Keratinocyte (primary cell): ENCODE measurements around the gene MGAT5B. TPM values are rescaled to one million over a fixed set of nuclear protein-coding genes. Genes with fewer than 3 reads are reported as not detected.

Source experiments
- DNase-seq: peaks from one replicate; pipeline ENCODE4 v3.0.0-alpha.2; 2011; ENCODE audit warnings: low read depth, missing footprints, low spot score
- FAIRE-seq: peaks from 2 replicates; lab custom pipeline; 2011; peaks lifted over from hg19 to GRCh38; lab: Jason Lieb, UNC
- H2AFZ ChIP-seq: 2 replicates; pipeline ENCODE4 v1.6.0; 2012; ENCODE audit warnings: low read length, control low read depth, inconsistent platforms; ENCODE audit not compliant: control insufficient read depth
- H3K27ac ChIP-seq: 2 replicates; pipeline ENCODE4 v1.5.1; 2011; ENCODE audit warnings: low read length; ENCODE audit not compliant: control insufficient read depth, insufficient read depth
- H3K27me3 ChIP-seq: 3 replicates; pipeline ENCODE4 v1.6.0; 2011; ENCODE audit warnings: low read length; ENCODE audit not compliant: control insufficient read depth, insufficient read depth; ENCODE audit errors: extremely low read depth
- H3K36me3 ChIP-seq, 2 experiments: 2 replicates in 1 of 2; 3 replicates in 1 of 2; pipeline ENCODE4 v1.5.1; 2011; ENCODE audit warnings: low read length in 2 of 2, mild to moderate bottlenecking in 1 of 2; ENCODE audit not compliant: control insufficient read depth in 2 of 2, insufficient read depth in 2 of 2; ENCODE audit errors: extremely low read depth in 1 of 2
- H3K4me1 ChIP-seq: 3 replicates; pipeline ENCODE4 v1.5.1; 2011; ENCODE audit warnings: low read length; ENCODE audit not compliant: control insufficient read depth, insufficient read depth; ENCODE audit errors: extremely low read depth
- H3K4me2 ChIP-seq: 3 replicates; pipeline ENCODE4 v1.6.0; 2011; ENCODE audit warnings: low read depth, low read length; ENCODE audit not compliant: control insufficient read depth, insufficient read depth; ENCODE audit errors: extremely low read depth
- H3K4me3 ChIP-seq, 3 experiments: fragments of 200-600 bp in 1 of 3; sonication (generic) in 1 of 3; 2 replicates in 2 of 3; 3 replicates in 1 of 3; pipeline ENCODE4 v1.5.1; 2011 to 2016; ENCODE audit warnings: low read length in 3 of 3, mild to moderate bottlenecking in 3 of 3, control low read depth in 2 of 3, inconsistent platforms in 1 of 3, low read depth in 1 of 3, mixed read lengths in 1 of 3, mixed run types in 1 of 3, moderate library complexity in 1 of 3; ENCODE audit not compliant: control insufficient read depth in 2 of 3, insufficient read depth in 2 of 3; ENCODE audit errors: extremely low read depth in 1 of 3
- H3K79me2 ChIP-seq: 2 replicates; pipeline ENCODE4 v1.6.0; 2012; ENCODE audit warnings: low read length; ENCODE audit not compliant: control insufficient read depth, insufficient read depth
- H3K9ac ChIP-seq: 3 replicates; pipeline ENCODE4 v1.6.0; 2011; ENCODE audit warnings: low read length; ENCODE audit not compliant: control insufficient read depth, insufficient read depth; ENCODE audit errors: extremely low read depth
- H3K9me1 ChIP-seq: 3 replicates; pipeline ENCODE4 v1.6.0; 2011; ENCODE audit warnings: low read length; ENCODE audit not compliant: control insufficient read depth, insufficient read depth; ENCODE audit errors: extremely low read depth
- H3K9me3 ChIP-seq: 2 replicates; pipeline ENCODE4 v1.5.1; 2012; ENCODE audit warnings: low read depth, low read length; ENCODE audit not compliant: control insufficient read depth
- H4K20me1 ChIP-seq: 3 replicates; pipeline ENCODE4 v1.6.0; 2011; ENCODE audit warnings: low read length; ENCODE audit not compliant: control insufficient read depth, insufficient read depth; ENCODE audit errors: extremely low read depth
- CTCF ChIP-seq, 3 experiments: IDR thresholded peaks in 1 of 3; conservative IDR thresholded peaks in 1 of 3; optimal IDR thresholded peaks in 1 of 3; 2 replicates in 2 of 3; 3 replicates in 1 of 3; pipeline versions ENCODE3 to v1.5.1; 2011; ENCODE audit warnings: low read length in 3 of 3, mild to moderate bottlenecking in 3 of 3, moderate library complexity in 2 of 3, control low read depth in 1 of 3, inconsistent platforms in 1 of 3; ENCODE audit not compliant: insufficient read depth in 2 of 3; ENCODE audit errors: extremely low read depth in 1 of 3
- EZH2 ChIP-seq: IDR thresholded peaks from one replicate; pipeline ENCODE4 v1.6.1; 2012; ENCODE audit warnings: inconsistent platforms, mild to moderate bottlenecking, low read length, moderate library complexity
- dilution Hi-C: fragments of 300-500 bp; cut with MboI; formaldehyde crosslinking; loops from one replicate; pipeline ENCODE4 v1.7.0; 2020; ENCODE audit warnings: low sequenced_read_pairs; ENCODE audit not compliant: extremely low pct_ligation_motif_present
- polyA plus RNA-seq, 5 experiments: library from polyadenylated mRNA; depleted of rRNA in 3 of 5; stranded (reverse) in 3 of 5; stranded (forward) in 1 of 5; unstranded in 1 of 5; fragments of >200 nt; gene quantifications; 1 replicate in 1 of 5; 2 replicates in 3 of 5; 3 replicates in 1 of 5; pipeline versions ENCODE4 v1.2.1 to v1.2.3, GENCODE V29; 2011 to 2012; ENCODE audit warnings: missing spikeins in 2 of 5, low read depth in 1 of 5, low replicate concordance in 1 of 5

MGAT5B gene
- polyA plus RNA-seq, 1 donor (not counting 4 experiments of a cell fraction or from before 2014, with no cell fraction given) = 0.29 TPM

- Histone ChIP-seq H3K4me2 (no peak overlapping the region), H3K27ac (no peak overlapping the region), H3K36me3 (no peaks in the 10 kb centered on the region), H4K20me1 (peaks cover 3% of the 10 kb centered on the region), H3K27me3 (peaks cover 34% of the 10 kb centered on the region), H3K4me1 (no peaks in the 10 kb centered on the region), H3K4me3 (no peak overlapping the region), H3K9me1 (no peaks in the 10 kb centered on the region), H2AFZ (no peak overlapping the region), H3K79me2 (no peaks in the 10 kb centered on the region), H3K9ac (no peak overlapping the region), H3K9me3 (no peaks in the 10 kb centered on the region)
- DNase-seq (no peak), FAIRE-seq (no peak)
- TF ChIP-seq EZH2 (no peak), CTCF (optimal IDR thresholded peaks at IDR 0.05 in 1 of 3, IDR thresholded peaks at IDR 0.05 in 1 of 3, conservative IDR thresholded peaks at IDR 0.05 in 1 of 3; ENCODE audit: extremely low read depth in 1 of 3, insufficient read depth in 2 of 3, low read length in 3 of 3) (no peak)
- dilution Hi-C loops = no loop called here
Measured at GRCh38 chr17:76943781-76944213, 75.6 kb downstream of the MGAT5B start.

- no peak overlapping the region for H2AFZ ChIP-seq
- TF ChIP-seq EZH2 (no peak), CTCF (optimal IDR thresholded peaks at IDR 0.05 in 1 of 3, IDR thresholded peaks at IDR 0.05 in 1 of 3, conservative IDR thresholded peaks at IDR 0.05 in 1 of 3; ENCODE audit: extremely low read depth in 1 of 3, insufficient read depth in 2 of 3, low read length in 3 of 3) (no peak)
- H3K36me3 ChIP-seq = no peaks in the 10 kb centered on the region
- no peak overlapping the region for H3K27ac ChIP-seq
- no peaks in the 10 kb centered on the region for H3K9me1 ChIP-seq
- FAIRE-seq = no peak
- H4K20me1 ChIP-seq = peaks cover 3% of the 10 kb centered on the region
- no peaks in the 10 kb centered on the region for H3K9me3 ChIP-seq
- no peak overlapping the region for H3K9ac ChIP-seq
- H3K4me3 ChIP-seq = no peak overlapping the region
- dilution Hi-C loops = no loop called here
- no peaks in the 10 kb centered on the region for H3K79me2 ChIP-seq
- H3K4me2 ChIP-seq = no peak overlapping the region
- H3K27me3 ChIP-seq = peaks cover 41% of the 10 kb centered on the region
- no peak for DNase-seq
- no peaks in the 10 kb centered on the region for H3K4me1 ChIP-seq
Measured at GRCh38 chr17:76944477-76944876, 76.3 kb downstream of the MGAT5B start.
